PC-3 (cell line): ENCODE measurements around the gene BCAR1.

Experiments
- CTCF ChIP-seq: fragments of 300-600 bp; sonication (generic); conservative IDR thresholded peaks from 2 replicates; pipeline ENCODE4 v1.5.1; 2017; ENCODE audit warnings: antibody characterized with exemption, low read depth, mild to moderate bottlenecking, low read length
- EZH2 ChIP-seq: fragments of 300-600 bp; sonication (generic); IDR thresholded peaks from one replicate; pipeline ENCODE4 v1.6.1; 2017; ENCODE audit warnings: antibody characterized with exemption, mild to moderate bottlenecking, low read length; ENCODE audit not compliant: unreplicated experiment
- EZH2phosphoT487 ChIP-seq: fragments of 300-600 bp; sonication (generic); IDR thresholded peaks from 2 replicates; pipeline ENCODE4 v1.6.1; 2018; ENCODE audit warnings: mild to moderate bottlenecking, antibody characterized with exemption, low read length, borderline replicate concordance

DNA sequence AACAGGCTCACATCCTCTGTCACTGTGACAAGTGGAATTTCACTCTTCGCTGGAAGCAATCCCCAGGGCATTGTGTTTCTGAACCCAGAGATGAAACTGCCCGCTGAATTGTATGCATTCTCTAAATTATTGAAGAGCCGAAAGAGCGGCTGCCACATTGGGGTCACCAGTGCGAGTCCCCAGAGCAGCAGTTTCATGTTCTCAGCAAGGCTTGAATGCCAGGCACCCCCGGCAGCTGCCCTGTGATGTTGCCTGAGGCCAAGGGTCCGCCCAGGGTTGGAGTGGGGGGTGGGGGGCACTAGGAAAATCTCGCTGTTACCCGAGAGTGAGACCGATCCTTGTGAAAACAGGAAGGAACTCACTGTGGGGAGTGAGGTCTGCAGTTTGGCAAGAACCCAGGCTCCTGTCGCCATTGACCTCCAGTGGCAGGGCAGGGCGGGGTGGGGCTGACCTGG is 20.7 kb upstream of the BCAR1 start:
- TF ChIP-seq EZH2 (no peak), CTCF (no peak), EZH2phosphoT487 (no peak)
